LoVo (cell line): ENCODE results near the gene COBL.

ENCODE experiments used
- DNase-seq: peaks from one replicate; pipeline ENCODE4 v3.0.0-alpha.2; 2016; ENCODE audit warnings: low spot score

COBL gene

DNA sequence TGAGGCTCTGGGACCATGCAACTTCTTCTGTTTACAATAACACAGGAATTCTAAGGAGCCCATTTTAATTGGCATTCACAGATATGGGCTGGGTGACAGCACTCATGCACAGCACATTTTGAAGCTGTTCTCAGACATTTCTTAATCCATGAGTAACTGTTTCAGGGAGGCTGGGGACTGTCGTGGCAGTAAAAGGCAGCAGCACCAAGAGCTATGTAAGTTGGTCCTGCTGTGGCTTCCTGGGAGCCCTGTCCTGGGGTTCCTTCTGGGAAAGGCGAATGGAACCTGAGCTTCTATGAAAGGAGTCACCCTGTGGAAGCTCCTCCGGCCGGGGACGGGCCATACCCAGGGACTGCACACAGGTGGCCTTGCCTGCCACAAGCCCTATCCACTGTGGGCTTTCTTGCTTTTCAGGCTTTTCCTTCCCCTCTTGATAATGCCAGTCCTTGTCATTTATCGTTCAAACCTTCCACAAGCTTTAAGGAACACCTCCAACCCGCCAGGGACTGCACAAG, 40.5 kb downstream of the COBL start:
- no peak for DNase-seq

- DNase-seq: no peak
These were observed 41.1 kb downstream of the COBL start for GRCh38 chr7:51275532-51275931.

DNA sequence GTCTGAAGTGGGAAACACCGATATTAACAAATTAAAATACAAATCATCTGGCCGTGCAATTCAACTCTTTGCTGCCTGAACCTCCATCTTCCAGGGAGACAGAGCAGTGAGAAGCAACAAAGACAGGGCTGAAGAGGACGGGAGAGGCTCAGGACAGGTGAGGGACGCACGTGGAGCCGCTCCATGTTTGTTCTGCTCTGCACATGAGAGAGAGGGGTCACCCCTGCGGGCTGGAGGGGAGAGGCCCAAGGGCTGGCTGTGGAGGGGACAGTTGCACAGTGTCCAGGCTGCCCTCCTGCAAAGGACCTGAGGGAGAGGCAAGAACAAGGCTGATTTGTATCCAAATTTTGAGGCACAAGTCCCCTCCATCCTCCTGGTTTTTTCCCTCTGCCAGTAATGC, 41.7 kb downstream of the COBL start:
- DNase-seq: no peak

GRCh38 chr7:51274001-51274400, 42.6 kb downstream of the COBL start:
- DNase-seq: no peak

GRCh38 chr7:51273360-51273759, 43.2 kb downstream of the COBL start:
- no peak for DNase-seq

DNA sequence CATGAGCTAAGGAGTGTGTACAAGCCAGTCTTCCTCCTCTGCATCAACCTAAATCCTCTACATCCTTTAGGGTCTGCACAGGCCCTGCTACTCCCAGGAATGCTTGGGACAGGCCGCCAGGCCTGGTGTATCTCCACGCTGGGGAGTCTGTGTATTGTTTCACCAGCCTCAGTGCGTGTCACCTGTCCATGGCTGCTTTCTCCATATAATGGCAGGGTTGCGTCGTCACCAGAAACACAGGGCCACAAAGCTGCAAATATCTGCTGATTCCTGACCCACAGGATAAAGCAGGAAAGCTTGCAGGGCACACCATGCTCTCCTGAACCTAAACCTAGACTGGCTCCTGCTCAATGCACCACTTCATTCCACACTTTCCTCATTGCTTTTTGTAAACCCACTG, 45.6 kb downstream of the COBL start:
- no peak for DNase-seq

DNA sequence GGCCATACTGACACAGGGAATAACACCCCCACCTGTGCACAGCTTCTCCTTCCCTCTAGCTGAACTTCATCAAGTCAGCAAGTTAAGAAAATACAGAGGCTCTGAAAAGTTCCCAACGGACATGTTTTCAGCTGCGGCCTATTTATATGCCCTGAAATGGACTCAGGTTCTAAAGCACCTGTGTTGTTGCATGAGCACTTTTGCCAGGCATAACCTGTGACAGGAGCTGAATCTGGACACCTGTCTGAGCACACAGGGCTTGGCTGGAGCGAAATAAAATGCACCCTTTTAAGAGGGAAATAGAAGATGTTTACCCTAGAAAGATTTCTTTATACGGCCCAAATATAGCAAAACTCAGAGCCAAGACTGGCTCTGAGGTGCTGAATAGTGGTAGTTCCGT, 46.7 kb downstream of the COBL start:
- no peak for DNase-seq

- DNase-seq: no peak
These were observed 47.3 kb downstream of the COBL start for GRCh38 chr7:51269321-51269720.

DNA sequence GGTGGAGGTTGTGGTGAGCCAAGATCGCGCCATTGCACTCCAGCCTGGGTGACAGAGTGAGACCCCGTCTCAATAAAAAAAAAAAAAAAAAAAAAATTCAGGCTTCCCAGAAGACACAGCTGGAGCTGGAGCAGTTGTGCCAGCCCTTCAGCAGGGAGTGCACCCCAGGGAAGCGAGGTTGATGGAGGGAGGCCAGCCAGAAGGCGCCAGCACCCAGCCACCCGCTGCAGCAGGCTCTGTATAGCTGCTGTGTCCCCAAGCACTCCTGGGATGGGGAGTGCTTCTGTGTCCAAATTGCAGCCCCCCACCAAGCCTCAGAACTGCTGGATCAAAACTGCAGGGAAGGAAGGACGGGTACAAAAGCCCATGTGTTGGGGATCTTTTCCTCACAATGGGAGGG, 47.8 kb downstream of the COBL start:
- no peak for DNase-seq

- DNase-seq: no peak
These were observed 49.4 kb downstream of the COBL start for GRCh38 chr7:51267169-51267568.

DNA sequence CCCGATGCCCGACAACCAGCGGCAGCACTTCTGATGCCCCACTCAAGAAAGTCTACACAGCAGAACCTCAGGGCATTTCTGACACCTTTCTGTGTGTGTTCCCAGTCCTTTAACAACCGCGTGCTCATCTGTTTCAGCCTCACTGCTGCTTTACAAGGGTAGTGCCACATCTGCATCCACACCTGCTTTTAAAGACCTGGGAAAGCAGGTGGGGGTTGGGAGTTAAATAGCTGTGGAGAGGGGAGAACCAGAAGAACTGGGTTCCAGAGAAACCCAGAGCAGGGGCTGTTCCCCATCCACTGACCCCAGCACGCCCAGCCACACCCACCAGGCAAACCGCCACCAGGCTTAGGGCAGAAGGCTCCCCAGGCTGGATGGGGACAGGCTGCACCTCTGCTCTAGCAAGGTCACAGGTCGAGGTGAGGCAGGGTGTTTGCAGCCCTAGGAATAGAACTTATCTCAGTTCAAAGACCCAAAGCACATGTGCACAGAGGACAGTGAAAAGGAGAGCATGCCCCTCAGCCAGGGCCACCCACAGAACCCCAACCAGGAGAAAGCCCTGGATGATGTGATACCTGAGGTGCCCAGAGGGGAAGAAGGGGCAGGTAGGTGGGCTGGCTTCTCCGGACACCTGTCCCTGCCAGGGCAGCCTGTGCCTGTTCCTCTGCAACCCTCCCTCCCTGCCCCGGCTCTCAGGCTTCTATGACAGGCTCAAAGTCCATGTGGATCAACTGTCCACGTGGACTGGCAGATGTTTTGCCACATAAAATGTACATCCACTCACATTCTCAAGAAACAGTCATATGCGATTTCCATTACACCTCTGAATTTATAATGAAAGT, 51.3 kb downstream of the COBL start:
- DNase-seq: no peak

- peak; percentile 79 for DNase-seq
These were observed 52.8 kb downstream of the COBL start for GRCh38 chr7:51263631-51264484.

DNA sequence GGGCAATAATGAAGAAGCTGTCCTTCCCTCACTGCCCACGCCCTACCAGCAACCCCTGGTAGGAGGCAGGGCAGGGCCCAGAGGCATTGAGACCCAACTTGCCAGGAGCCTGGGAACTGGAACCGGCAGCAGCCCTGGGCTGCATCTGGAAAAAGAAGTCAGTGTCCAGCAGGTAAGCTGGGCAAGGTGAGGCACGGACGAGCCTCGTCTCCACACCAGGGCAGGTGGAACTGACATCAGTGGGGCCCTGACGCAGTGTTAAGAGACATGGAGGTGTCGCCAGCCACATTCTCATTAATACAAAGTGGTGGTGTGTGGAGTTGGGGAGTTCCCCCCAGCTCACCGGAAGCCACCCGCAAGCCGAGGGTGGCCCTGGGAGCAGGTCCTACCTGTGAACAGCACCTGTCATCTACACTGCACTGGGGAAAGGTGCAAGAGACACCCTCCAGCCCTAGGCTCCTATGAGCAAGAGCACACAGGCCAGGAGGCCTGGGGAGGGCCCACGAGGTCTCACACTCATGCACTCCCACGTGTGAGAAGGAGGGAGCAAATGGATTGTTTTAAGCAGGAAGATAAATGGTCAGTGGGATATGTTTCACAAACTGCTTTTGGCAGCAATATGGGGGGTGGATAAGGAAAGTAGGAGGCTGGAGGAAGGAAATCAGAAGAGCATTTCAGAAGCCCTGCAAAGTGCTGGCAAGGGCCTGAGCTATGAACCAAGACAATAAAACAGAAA, 53.6 kb downstream of the COBL start:
- no peak for DNase-seq

DNA sequence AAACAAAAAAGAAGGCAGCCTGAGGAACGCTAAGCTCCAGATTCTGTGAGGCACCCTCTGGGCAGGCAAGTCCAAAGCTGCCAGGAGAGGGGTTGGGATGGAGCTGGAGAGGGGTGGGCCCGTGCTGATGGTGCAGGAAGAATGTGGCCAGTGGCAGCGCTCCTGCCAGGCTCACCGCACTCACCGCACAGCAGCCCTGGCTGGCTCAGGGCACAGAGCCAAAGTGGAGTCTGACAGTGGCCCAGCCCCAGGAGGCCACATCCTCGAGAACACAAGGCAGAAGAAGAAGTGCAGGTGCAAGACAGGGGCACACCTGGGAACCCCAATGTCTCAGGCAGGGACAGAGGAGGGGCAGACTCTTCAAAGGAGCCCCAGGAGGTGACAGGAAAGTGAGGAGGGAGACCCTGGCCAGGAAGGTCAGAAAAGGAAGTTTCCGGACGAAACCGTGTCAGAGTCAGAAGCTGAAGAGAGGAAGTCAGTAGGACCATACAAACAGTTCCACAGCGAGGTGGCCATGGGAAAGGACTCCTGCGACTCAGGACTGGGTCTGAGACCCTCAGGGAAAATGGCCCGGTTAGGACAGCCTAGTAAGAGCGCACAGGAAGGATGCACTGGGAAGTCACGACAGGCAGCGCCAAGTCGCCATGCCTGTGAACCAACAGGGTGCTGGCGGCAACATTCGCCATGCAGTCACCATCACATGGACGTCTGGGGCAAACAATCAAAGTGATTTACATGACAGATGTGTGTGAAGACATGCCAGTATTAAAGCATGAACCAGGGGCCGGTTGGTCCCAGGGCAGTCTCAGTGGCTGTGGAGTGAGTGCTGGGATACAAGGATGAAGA, 54.4 kb downstream of the COBL start:
- DNase-seq: no peak

DNA sequence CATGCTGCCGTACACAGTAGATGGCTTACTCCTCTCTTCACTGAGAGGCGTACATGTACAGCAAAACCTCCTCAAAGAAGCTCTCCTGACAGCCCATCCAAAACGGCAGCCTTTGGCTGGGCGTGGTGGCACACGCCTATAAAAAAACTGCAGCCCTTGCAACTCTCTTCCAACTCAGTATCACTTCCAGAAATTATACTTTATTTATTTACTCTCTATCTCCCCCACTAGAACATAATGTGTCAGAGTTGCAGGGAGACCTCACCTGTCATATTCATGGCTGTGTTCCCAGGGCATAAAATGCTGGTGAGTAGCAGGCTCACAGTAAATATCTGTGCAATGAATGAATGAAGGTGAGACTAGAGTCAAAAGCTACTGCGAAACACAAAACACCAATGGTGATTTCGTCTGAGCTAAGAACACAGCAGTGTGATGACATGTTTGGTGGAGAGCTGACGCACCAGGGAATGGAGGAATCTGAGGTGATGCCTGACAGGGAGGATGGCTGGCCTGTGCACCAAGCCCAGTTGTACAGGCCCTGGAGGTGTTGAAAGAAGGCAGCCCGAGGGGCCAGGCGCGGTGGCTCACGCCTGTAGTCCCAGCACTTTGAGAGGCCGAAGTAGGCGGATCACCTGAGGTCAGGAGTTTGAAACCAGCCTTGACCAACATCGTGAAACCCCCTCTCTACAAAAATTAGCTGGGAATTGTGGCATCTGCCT, 55.3 kb downstream of the COBL start:
- no peak for DNase-seq

DNA sequence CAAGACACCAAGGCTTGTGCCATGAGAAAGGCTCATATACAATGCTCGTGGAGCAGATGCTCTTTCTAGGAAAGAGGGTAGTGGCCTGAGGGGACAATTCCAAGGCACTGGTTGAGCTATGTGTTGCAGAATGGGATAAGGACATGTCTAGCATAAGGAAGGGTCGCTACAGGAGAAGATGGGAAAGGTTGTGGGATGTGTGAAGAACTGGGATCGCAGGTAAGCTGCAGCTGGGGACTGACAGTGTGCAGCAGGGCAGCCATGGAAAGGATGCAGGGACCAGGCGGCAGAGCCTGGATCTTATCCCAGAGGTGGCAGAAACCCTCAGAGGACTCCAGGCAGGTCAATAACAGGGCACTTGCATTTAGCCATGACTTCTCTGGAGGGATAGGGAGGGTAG, 56.1 kb downstream of the COBL start:
- no peak for DNase-seq

GRCh38 chr7:51259766-51260165, 56.8 kb downstream of the COBL start:
- no peak for DNase-seq

GRCh38 chr7:51256916-51257315, 59.7 kb downstream of the COBL start:
- DNase-seq: no peak

- DNase-seq: no peak
These were observed 60.3 kb downstream of the COBL start for GRCh38 chr7:51256209-51256781.

- DNase-seq: no peak
These were observed 60.9 kb downstream of the COBL start for GRCh38 chr7:51255536-51256208.
